ENCODE data around the gene STOX2.

- TF ChIP-seq CTCF (IDR thresholded peaks at IDR 0.05) (no peak), POLR2A (IDR thresholded peaks at IDR 0.05) (no peak)
Observed at GRCh38 chr4:184011826-184012380, 106.8 kb downstream of the STOX2 start.

Data from esophagus squamous epithelium (tissue), 4 donors.